GM19395 (cell line): ENCODE results near the gene HES2.
"Not testable (repeated sequence)": the region's sequence is repeated elsewhere in the genome, so short reads cannot be mapped to it uniquely, and the experiment has no call there.

Experiments
- ATAC-seq: cut with Tn5 transposase; IDR thresholded peaks from one replicate; pipeline ENCODE4 v1.9.1; 2021; ENCODE audit warnings: mild to moderate bottlenecking, moderate library complexity; ENCODE audit not compliant: unreplicated experiment

HES2 gene

GRCh38 chr1:6437012-6437700, 17.4 kb upstream of the HES2 start:
- not testable (repeated sequence) for ATAC-seq

- ATAC-seq, result not testable (repeated sequence)
These were observed 16.6 kb upstream of the HES2 start for GRCh38 chr1:6436277-6436676.

GRCh38 chr1:6435547-6435946, 15.8 kb upstream of the HES2 start:
- ATAC-seq, result no peak

GRCh38 chr1:6435129-6435528, 15.4 kb upstream of the HES2 start:
- ATAC-seq, result no peak

GRCh38 chr1:6434186-6434585, 14.5 kb upstream of the HES2 start:
- ATAC-seq, result no peak

- not testable (repeated sequence) for ATAC-seq
These were observed 12.2 kb upstream of the HES2 start for GRCh38 chr1:6431645-6432579.

- not testable (repeated sequence) for ATAC-seq
These were observed 10.1 kb upstream of the HES2 start for GRCh38 chr1:6429660-6430411.

- not testable (repeated sequence) for ATAC-seq
These were observed 8.7 kb upstream of the HES2 start for GRCh38 chr1:6428453-6428852.

- ATAC-seq, result no peak
These were observed 8.0 kb upstream of the HES2 start for GRCh38 chr1:6427441-6428390.

- ATAC-seq, result no peak
These were observed 7.2 kb upstream of the HES2 start for GRCh38 chr1:6426972-6427350.

- no peak for ATAC-seq
These were observed 6.7 kb upstream of the HES2 start for GRCh38 chr1:6426277-6426971.

GRCh38 chr1:6425658-6426057, 5.9 kb upstream of the HES2 start:
- no peak for ATAC-seq

GRCh38 chr1:6424619-6425593, 5.2 kb upstream of the HES2 start, which contains the start of gene ESPN:
Gene ESPN (plus strand): TSS chr1:6424776. CDS start chr1:6424956, 180 bp downstream.
- ATAC-seq, result no peak

GRCh38 chr1:6424000-6424565, 4.4 kb upstream of the HES2 start:
- ATAC-seq, result no peak

- peak; percentile 65 for ATAC-seq
These were observed 3.7 kb upstream of the HES2 start for GRCh38 chr1:6423321-6423999.

GRCh38 chr1:6421266-6421665, 1.5 kb upstream of the HES2 start:
- ATAC-seq, result no peak

- no peak for ATAC-seq
These were observed 829 bp upstream of the HES2 start for GRCh38 chr1:6420454-6421042.
